ENCODE measurements around the gene WDFY1.

Gene WDFY1

DNA sequence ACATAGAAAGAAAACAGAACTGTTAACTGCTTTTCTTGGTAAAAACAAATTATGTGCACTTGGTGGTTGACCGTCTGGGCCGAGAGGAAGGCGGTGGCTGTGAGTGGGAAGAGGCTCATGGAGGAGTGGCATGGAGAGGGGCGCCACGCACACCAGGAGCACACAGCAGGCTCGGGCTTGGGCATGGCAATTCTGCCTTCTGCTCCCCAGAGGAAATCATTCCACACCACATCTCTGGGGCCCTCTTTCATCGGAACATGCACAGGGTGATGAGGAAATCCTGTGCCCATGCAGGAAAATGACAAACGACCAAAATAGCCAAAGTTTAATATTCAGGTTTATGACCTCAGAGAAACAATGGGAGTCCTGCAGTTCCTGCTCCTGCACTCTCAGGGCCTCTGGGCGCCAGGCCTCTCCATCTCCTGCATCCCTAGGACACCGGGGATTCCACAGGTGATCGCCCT is 26.4 kb downstream of the WDFY1 start:
- H3K36me3 ChIP-seq (ENCODE audit: low read depth) = peaks cover 27% of the 10 kb centered on the region
- H3K4me3 ChIP-seq (ENCODE audit: severe bottlenecking) = no peak overlapping the region
- DNase-seq (ENCODE audit: low spot score) = no peak
- H3K4me1 ChIP-seq (ENCODE audit: insufficient read depth, poor library complexity, severe bottlenecking) = no peaks in the 10 kb centered on the region
- H3K27ac ChIP-seq (ENCODE audit: poor library complexity, severe bottlenecking) = no peak overlapping the region
- ATAC-seq (ENCODE audit: low read depth) = no peak
- no peaks in the 10 kb centered on the region for H3K9me3 ChIP-seq (ENCODE audit: severe bottlenecking)
- TF ChIP-seq, protein P1, sequence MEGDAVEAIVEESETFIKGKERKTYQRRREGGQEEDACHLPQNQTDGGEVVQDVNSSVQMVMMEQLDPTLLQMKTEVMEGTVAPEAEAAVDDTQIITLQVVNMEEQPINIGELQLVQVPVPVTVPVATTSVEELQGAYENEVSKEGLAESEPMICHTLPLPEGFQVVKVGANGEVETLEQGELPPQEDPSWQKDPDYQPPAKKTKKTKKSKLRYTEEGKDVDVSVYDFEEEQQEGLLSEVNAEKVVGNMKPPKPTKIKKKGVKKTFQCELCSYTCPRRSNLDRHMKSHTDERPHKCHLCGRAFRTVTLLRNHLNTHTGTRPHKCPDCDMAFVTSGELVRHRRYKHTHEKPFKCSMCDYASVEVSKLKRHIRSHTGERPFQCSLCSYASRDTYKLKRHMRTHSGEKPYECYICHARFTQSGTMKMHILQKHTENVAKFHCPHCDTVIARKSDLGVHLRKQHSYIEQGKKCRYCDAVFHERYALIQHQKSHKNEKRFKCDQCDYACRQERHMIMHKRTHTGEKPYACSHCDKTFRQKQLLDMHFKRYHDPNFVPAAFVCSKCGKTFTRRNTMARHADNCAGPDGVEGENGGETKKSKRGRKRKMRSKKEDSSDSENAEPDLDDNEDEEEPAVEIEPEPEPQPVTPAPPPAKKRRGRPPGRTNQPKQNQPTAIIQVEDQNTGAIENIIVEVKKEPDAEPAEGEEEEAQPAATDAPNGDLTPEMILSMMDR (IDR thresholded peaks at IDR 0.05; ENCODE audit: poor library complexity, severe bottlenecking) = no peak
- no peaks in the 10 kb centered on the region for H3K27me3 ChIP-seq (ENCODE audit: insufficient read depth, poor library complexity, severe bottlenecking)

DNA sequence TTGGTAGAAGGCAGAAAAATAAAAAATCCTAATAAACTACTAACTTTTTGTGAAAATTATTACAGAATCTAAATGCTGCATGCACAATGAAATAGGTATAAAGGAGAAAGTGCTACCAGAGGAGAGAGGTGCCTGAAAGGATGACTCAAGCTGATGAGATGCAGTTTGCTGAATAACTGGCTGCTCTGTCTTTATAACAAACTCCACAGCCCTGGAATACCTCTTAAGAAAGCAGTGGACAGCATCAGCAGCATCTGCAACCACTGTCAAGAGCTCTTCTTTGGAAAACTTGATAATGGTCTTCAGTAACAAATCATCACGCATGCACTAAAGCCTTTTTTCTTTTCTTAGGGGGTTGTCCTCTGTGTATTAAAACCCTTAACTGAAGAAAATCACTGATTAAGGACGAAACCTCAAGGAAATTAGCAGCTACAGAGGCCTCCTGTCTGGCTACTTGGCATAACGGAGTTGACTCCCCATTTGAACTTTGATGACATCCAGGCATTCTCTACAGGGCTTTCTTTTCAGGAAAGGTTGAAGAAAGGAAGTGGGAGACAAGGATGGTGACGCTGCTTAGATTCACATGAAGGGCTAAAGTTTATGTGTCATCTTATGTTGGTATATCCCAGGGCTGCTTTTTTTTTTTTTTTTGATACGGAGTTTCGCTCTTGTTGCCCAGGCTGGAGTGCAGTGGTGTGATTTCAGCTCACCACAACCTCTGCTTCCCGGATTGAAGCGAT is 28.8 kb downstream of the WDFY1 start:
- Histone ChIP-seq H3K27me3 (ENCODE audit: insufficient read depth, poor library complexity, severe bottlenecking) (no peaks in the 10 kb centered on the region), H3K4me3 (ENCODE audit: severe bottlenecking) (no peak overlapping the region), H3K36me3 (ENCODE audit: low read depth) (peaks cover 25% of the 10 kb centered on the region), H3K9me3 (ENCODE audit: severe bottlenecking) (no peaks in the 10 kb centered on the region), H3K4me1 (ENCODE audit: insufficient read depth, poor library complexity, severe bottlenecking) (no peaks in the 10 kb centered on the region), H3K27ac (ENCODE audit: poor library complexity, severe bottlenecking) (no peak overlapping the region)
- TF ChIP-seq, protein P1 (IDR thresholded peaks at IDR 0.05; ENCODE audit: poor library complexity, severe bottlenecking) = no peak
- DNase-seq (ENCODE audit: low spot score) = no peak
- no peak for ATAC-seq (ENCODE audit: low read depth)

DNA sequence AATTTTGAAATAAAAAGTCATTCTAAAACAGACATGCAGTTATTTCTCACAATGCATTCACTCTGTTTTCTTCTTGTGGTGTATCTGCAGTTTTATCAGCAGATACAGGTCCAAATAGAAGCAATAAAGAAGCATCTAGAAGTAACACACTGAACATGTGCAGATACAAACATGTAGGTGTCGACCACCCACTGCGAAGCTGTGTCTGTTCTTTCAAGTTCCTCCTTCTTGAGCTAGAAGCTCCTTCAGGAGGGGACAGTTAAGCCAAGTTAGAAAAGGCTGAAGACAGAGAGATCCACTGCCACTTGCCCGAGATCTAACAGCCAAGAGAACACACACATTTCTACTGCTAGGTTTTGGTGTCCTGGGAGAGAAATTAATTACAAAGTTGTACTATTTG is 30.1 kb downstream of the WDFY1 start:
- peaks cover 3% of the 10 kb centered on the region for H3K4me1 ChIP-seq (ENCODE audit: insufficient read depth, poor library complexity, severe bottlenecking)
- no peak overlapping the region for H3K27ac ChIP-seq (ENCODE audit: poor library complexity, severe bottlenecking)
- no peak for DNase-seq (ENCODE audit: low spot score)

DNA sequence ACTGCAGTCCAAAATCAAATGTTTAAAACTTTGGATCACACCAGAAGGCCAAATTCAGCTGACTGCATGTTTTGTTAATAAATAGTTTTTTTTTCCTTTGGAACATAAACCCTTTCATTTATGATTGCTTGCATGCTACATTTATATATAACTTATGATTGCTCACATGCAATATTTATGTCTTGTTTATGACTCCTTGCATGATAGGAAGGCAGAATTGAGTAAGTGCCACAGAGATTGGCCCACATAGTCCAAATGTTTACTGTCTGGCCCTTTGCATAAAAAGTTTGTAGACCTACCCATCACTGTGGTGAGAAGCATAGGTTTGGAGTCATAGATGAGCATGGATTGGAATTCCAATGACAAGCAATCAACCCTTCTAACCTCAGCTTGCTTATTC is 30.8 kb downstream of the WDFY1 start:
- Histone ChIP-seq H3K4me3 (ENCODE audit: severe bottlenecking) (no peak overlapping the region), H3K36me3 (ENCODE audit: low read depth) (peaks cover 32% of the 10 kb centered on the region), H3K27me3 (ENCODE audit: insufficient read depth, poor library complexity, severe bottlenecking) (no peaks in the 10 kb centered on the region), H3K4me1 (ENCODE audit: insufficient read depth, poor library complexity, severe bottlenecking) (peaks cover 3% of the 10 kb centered on the region), H3K9me3 (ENCODE audit: severe bottlenecking) (no peaks in the 10 kb centered on the region), H3K27ac (ENCODE audit: poor library complexity, severe bottlenecking) (no peak overlapping the region)
- ATAC-seq (ENCODE audit: low read depth) (no peak), DNase-seq (ENCODE audit: low spot score) (no peak)
- TF ChIP-seq, protein P1 (IDR thresholded peaks at IDR 0.05; ENCODE audit: poor library complexity, severe bottlenecking) = no peak

More for the DNA sequence above, 30.1 kb downstream of the WDFY1 start:
- H3K27me3 ChIP-seq (ENCODE audit: insufficient read depth, poor library complexity, severe bottlenecking) = no peaks in the 10 kb centered on the region
- no peak overlapping the region for H3K4me3 ChIP-seq (ENCODE audit: severe bottlenecking)
- no peaks in the 10 kb centered on the region for H3K9me3 ChIP-seq (ENCODE audit: severe bottlenecking)
- peaks cover 32% of the 10 kb centered on the region for H3K36me3 ChIP-seq (ENCODE audit: low read depth)
- ATAC-seq (ENCODE audit: low read depth) = no peak
- TF ChIP-seq, protein P1 (IDR thresholded peaks at IDR 0.05; ENCODE audit: poor library complexity, severe bottlenecking) = no peak

Data from RWPE2 (cell line).